Fibroblast of lung (primary cell): ENCODE results near the gene SLC6A8. TPM values are rescaled to one million over a fixed set of nuclear protein-coding genes. Genes with fewer than 3 reads are reported as not detected.

Experiments
- DNase-seq, 2 donors: peaks; one replicate each; pipeline versions ENCODE4 v3.0.0 to v3.0.0-alpha.2; 2010; ENCODE audit warnings: low read depth in 2 of 2
- H2AFZ ChIP-seq: 2 replicates; pipeline ENCODE4 v1.5.1; 2012; ENCODE audit warnings: low read length, control low read depth, inconsistent platforms
- H3K27ac ChIP-seq: 2 replicates; pipeline ENCODE4 v1.5.1; 2011; ENCODE audit warnings: low read length, control low read depth; ENCODE audit not compliant: insufficient read depth
- H3K27me3 ChIP-seq: 2 replicates; pipeline ENCODE4 v1.5.1; 2011; ENCODE audit warnings: mild to moderate bottlenecking, low read length; ENCODE audit not compliant: control insufficient read depth, insufficient read depth
- H3K36me3 ChIP-seq: 2 replicates; pipeline ENCODE4 v1.5.1; 2011; ENCODE audit warnings: low read length; ENCODE audit not compliant: control insufficient read depth, insufficient read depth
- H3K4me1 ChIP-seq: 2 replicates; pipeline ENCODE4 v1.5.1; 2011; ENCODE audit warnings: low read length; ENCODE audit not compliant: control insufficient read depth, insufficient read depth; ENCODE audit errors: extremely low read depth
- H3K4me2 ChIP-seq: 2 replicates; pipeline ENCODE4 v1.5.1; 2011; ENCODE audit warnings: low read length, control low read depth; ENCODE audit not compliant: insufficient read depth; ENCODE audit errors: extremely low read depth
- H3K4me3 ChIP-seq, 4 experiments: fragments of 200-600 bp in 1 of 4; sonication (generic) in 1 of 4; replicated peaks in 1 of 4; 2 replicates each; pipeline ENCODE4 v1.5.1; 2011 to 2016; ENCODE audit warnings: low read length in 4 of 4, low read depth in 3 of 4, mild to moderate bottlenecking in 3 of 4, control low read depth in 2 of 4, inconsistent platforms in 1 of 4, mixed read lengths in 1 of 4; ENCODE audit not compliant: insufficient read depth in 1 of 4; ENCODE audit errors: control extremely low read depth in 1 of 4
- H3K79me2 ChIP-seq: 2 replicates; pipeline ENCODE4 v1.5.1; 2012; ENCODE audit warnings: mild to moderate bottlenecking, low read length, inconsistent platforms; ENCODE audit not compliant: control insufficient read depth, insufficient read depth
- H3K9ac ChIP-seq: 2 replicates; pipeline ENCODE4 v1.5.1; 2011; ENCODE audit warnings: mild to moderate bottlenecking, low read length, control low read depth; ENCODE audit not compliant: insufficient read depth
- H3K9me3 ChIP-seq: 2 replicates; pipeline ENCODE4 v1.5.1; 2012; ENCODE audit warnings: low read depth, low read length; ENCODE audit not compliant: control insufficient read depth, insufficient read depth
- H4K20me1 ChIP-seq: 2 replicates; pipeline ENCODE4 v1.5.1; 2011; ENCODE audit warnings: low read length; ENCODE audit not compliant: control insufficient read depth, insufficient read depth; ENCODE audit errors: extremely low read depth
- EZH2 ChIP-seq: IDR thresholded peaks from 2 replicates; pipeline ENCODE4 v1.5.1; 2012; ENCODE audit warnings: low read length, control low read depth, mild to moderate bottlenecking; ENCODE audit errors: missing control alignments
- polyA plus RNA-seq, 2 donors: library from polyadenylated mRNA; depleted of rRNA in 1 of 2; stranded (reverse) in 1 of 2; unstranded in 1 of 2; fragments of >200 nt; gene quantifications; 2 replicates each; pipeline ENCODE4 v1.2.1, GENCODE V29; 2011 to 2012; ENCODE audit warnings: missing spikeins in 1 of 2
- total RNA-seq: library from RNA; depleted of rRNA; stranded (reverse); fragments of >200 nt; gene quantifications from 2 replicates; pipeline ENCODE4 v1.2.1, GENCODE V29; 2014
- TF ChIP-seq, protein P1 (sequence below), 2 donors: IDR thresholded peaks in 1 of 2; conservative IDR thresholded peaks in 1 of 2; 1 replicate in 1 of 2; 2 replicates in 1 of 2; pipeline ENCODE4 v1.5.1; 2011 to 2012; ENCODE audit warnings: low read length in 2 of 2, control low read depth in 1 of 2, inconsistent platforms in 1 of 2, low read depth in 1 of 2, mild to moderate bottlenecking in 1 of 2

The SLC6A8 gene
- total and polyA plus RNA-seq, 2 donors (not counting 1 experiment from before 2014, with no cell fraction given) = 7.7 to 11.1 TPM

DNA sequence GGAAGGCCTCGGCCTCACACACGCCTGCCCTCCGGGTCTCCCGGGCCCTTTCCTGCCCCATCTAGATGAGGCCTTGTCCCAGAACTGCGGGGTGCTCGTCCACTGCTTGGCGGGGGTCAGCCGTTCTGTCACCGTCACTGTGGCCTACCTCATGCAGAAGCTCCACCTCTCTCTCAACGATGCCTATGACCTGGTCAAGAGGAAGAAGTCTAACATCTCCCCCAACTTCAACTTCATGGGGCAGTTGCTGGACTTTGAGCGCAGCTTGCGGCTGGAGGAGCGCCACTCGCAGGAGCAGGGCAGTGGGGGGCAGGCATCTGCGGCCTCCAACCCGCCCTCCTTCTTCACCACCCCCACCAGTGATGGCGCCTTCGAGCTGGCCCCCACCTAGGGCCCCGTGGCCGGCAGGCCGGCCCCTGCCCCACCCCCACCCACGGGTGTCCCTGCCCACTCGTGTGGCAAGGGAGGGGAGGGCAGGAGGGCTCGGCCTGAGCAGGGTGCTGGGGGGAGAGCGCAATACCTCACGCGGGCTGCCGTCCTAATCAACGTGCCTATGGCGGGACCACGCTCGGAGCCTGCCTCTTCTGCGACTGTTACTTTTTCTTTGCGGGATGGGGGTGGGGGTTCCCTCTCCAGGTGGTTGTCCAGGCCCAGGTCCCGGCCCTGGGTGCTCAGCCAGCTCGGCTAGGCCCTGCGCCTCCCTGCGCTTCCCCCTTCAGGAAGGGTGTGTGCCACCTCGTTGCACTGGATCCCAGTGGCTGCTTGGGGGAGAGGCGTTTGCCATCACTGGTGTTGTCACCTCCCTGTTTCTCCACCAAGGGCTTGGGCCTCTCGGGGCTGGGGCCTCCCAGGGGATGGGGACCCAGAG lies 37.6 kb upstream of the SLC6A8 start:
- Histone ChIP-seq H3K9me3 (no peaks in the 10 kb centered on the region), H4K20me1 (no peaks in the 10 kb centered on the region), H2AFZ (no peak overlapping the region), H3K9ac (no peak overlapping the region), H3K4me3 (no peak overlapping the region), H3K79me2 (no peaks in the 10 kb centered on the region), H3K4me2 (no peak overlapping the region), H3K27me3 (peaks cover 11% of the 10 kb centered on the region), H3K36me3 (no peaks in the 10 kb centered on the region), H3K27ac (no peak overlapping the region), H3K4me1 (no peaks in the 10 kb centered on the region)
- DNase-seq = no peak
- TF ChIP-seq EZH2 = no peak
- TF ChIP-seq, protein P1, sequence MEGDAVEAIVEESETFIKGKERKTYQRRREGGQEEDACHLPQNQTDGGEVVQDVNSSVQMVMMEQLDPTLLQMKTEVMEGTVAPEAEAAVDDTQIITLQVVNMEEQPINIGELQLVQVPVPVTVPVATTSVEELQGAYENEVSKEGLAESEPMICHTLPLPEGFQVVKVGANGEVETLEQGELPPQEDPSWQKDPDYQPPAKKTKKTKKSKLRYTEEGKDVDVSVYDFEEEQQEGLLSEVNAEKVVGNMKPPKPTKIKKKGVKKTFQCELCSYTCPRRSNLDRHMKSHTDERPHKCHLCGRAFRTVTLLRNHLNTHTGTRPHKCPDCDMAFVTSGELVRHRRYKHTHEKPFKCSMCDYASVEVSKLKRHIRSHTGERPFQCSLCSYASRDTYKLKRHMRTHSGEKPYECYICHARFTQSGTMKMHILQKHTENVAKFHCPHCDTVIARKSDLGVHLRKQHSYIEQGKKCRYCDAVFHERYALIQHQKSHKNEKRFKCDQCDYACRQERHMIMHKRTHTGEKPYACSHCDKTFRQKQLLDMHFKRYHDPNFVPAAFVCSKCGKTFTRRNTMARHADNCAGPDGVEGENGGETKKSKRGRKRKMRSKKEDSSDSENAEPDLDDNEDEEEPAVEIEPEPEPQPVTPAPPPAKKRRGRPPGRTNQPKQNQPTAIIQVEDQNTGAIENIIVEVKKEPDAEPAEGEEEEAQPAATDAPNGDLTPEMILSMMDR (conservative IDR thresholded peaks at IDR 0.05 in 1 of 2, IDR thresholded peaks at IDR 0.05 in 1 of 2; ENCODE audit: low read depth in 1 of 2, low read length in 2 of 2) = no peak

- no peak for DNase-seq
- TF ChIP-seq, protein P1 (conservative IDR thresholded peaks at IDR 0.05 in 1 of 2, IDR thresholded peaks at IDR 0.05 in 1 of 2; ENCODE audit: low read depth in 1 of 2, low read length in 2 of 2) = no peak
- TF ChIP-seq EZH2 = no peak
- no peak overlapping the region for H3K4me3 ChIP-seq
- no peaks in the 10 kb centered on the region for H3K4me1 ChIP-seq
- no peak overlapping the region for H3K4me2 ChIP-seq
- H3K9ac ChIP-seq = no peak overlapping the region
- H3K27ac ChIP-seq = no peak overlapping the region
- no peaks in the 10 kb centered on the region for H3K36me3 ChIP-seq
- H2AFZ ChIP-seq = no peak overlapping the region
- no peaks in the 10 kb centered on the region for H4K20me1 ChIP-seq
- peaks cover 10% of the 10 kb centered on the region for H3K27me3 ChIP-seq
- H3K79me2 ChIP-seq = no peaks in the 10 kb centered on the region
- no peaks in the 10 kb centered on the region for H3K9me3 ChIP-seq
Measured at GRCh38 chrX:153650959-153651358, 36.8 kb upstream of the SLC6A8 start.

DNA sequence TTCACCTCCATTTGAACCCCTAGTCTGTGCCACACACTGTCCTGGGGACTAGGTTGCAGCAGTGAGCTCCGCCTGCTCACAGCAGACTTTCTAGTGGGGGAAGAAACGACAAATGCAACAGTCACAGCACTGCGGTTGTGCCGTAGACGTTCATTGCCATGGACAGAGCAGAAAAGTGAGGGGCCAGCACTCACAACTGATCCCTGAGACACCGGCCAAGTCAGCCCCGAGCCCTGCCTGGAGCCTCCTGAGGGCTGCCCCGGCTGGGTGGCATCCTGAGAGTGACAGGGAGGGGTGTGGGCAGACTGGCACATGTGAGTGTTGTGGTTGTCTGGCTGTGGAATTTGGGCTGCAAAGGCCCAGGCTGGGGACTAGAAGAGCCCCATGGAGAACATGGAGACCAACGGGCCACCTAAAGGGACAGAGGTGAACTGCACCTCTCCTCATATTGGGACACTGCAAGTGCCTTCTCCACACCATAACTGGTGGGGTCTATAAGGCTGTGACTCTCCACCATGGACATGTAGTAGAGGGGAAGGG lies 36.1 kb upstream of the SLC6A8 start:
- TF ChIP-seq, protein P1 (conservative IDR thresholded peaks at IDR 0.05 in 1 of 2, IDR thresholded peaks at IDR 0.05 in 1 of 2; ENCODE audit: low read depth in 1 of 2, low read length in 2 of 2) = peak in 1 of 2 donors; percentile 36
- no peak for TF ChIP-seq EZH2

More for the DNA sequence above, 36.1 kb upstream of the SLC6A8 start:
- Histone ChIP-seq H3K4me2 (no peak overlapping the region), H3K4me3 (no peak overlapping the region), H2AFZ (no peak overlapping the region), H3K27ac (no peak overlapping the region), H4K20me1 (no peaks in the 10 kb centered on the region), H3K4me1 (no peaks in the 10 kb centered on the region), H3K9me3 (no peaks in the 10 kb centered on the region), H3K79me2 (no peaks in the 10 kb centered on the region), H3K9ac (no peak overlapping the region), H3K27me3 (peaks cover 4% of the 10 kb centered on the region), H3K36me3 (no peaks in the 10 kb centered on the region)
- DNase-seq = no peak
